Testis (tissue), 5 donors: Measurements from ENCODE around the gene PWWP2B. TPM values are rescaled to one million over a fixed set of nuclear protein-coding genes. Genes with fewer than 3 reads are reported as not detected.

ENCODE experiments used
- DNase-seq: peaks from one replicate; pipeline ENCODE4 v3.0.0-alpha.2; 2019
- H3K27ac ChIP-seq, 2 donors: fragments of 200-600 bp; sonication (generic); one replicate each; pipeline ENCODE4 v1.5.1; 2019
- H3K27me3 ChIP-seq: fragments of 200-600 bp; sonication (generic); one replicate; pipeline ENCODE4 v1.5.1; 2019
- H3K36me3 ChIP-seq: fragments of 200-600 bp; sonication (generic); one replicate; pipeline ENCODE4 v1.5.1; 2017; ENCODE audit warnings: low read depth; ENCODE audit errors: missing control alignments
- H3K4me1 ChIP-seq: fragments of 200-600 bp; sonication (generic); one replicate; pipeline ENCODE4 v1.5.1; 2019
- H3K4me3 ChIP-seq, 2 donors: fragments of 200-600 bp; sonication (generic); one replicate each; pipeline ENCODE4 v1.5.1; 2017 to 2019
- H3K9me3 ChIP-seq: fragments of 200-600 bp; sonication (generic); one replicate; pipeline ENCODE4 v1.5.1; 2017
- POLR2A ChIP-seq: fragments of 450-650 bp; IDR thresholded peaks from one replicate; pipeline ENCODE4 v1.6.1; 2017; ENCODE audit warnings: antibody characterized with exemption, mild to moderate bottlenecking, moderate library complexity
- WGBS, 2 donors: methylation state at CpG; one replicate each; pipeline ENCODE4 v1.1.5; 2018; 5-methylcytosine and 5-hydroxymethylcytosine counted together
- intact Hi-C: fragments of 100-400 bp; cut with DNase I; formaldehyde crosslinking; loops from one replicate; pipeline ENCODE4 v1.15.1; 2023; ENCODE audit warnings: low total_unique reads
- long read RNA-seq, 2 donors: transcript quantifications; one replicate each; lab custom pipeline, GENCODE V29; 2026
- polyA plus RNA-seq: library from polyadenylated mRNA; stranded (reverse); fragments of 350-450 nt; fragmentation: Illumina TruSeq; extraction: RNeasy Lipid Tissue Mini Kit (QIAGEN cat#74804); gene quantifications from one replicate; pipeline ENCODE4 v1.2.3, GENCODE V29; 2014; ENCODE audit warnings: low read depth, low replicate concordance; ENCODE audit not compliant: insufficient read depth
- total RNA-seq, 2 donors: library from RNA; depleted of rRNA; stranded (reverse); fragments of >200 nt; gene quantifications; one replicate each; pipeline ENCODE4 v1.2.3, GENCODE V29; 2016
- TF ChIP-seq, protein P1 (sequence below), 3 experiments: fragments of 450-650 bp in 2 of 3; fragments of 200-600 bp in 1 of 3; sonication (generic) in 1 of 3; IDR thresholded peaks; one replicate each; pipeline ENCODE4 v1.5.1; 2016 to 2019; ENCODE audit warnings: antibody characterized with exemption in 3 of 3, mild to moderate bottlenecking in 2 of 3, moderate library complexity in 1 of 3

PWWP2B gene
- 10 to 100 TPM; 32.6 to 45.1 TPM for total RNA-seq
- 16.0 TPM for polyA plus RNA-seq
- long read RNA-seq, donor 1, partial matches to known transcripts = 0 of 3 reads
- long read RNA-seq, donor 1, other reads (novel, unspliced or antisense) = 0 of 3 reads
- long read RNA-seq, donor 2, partial matches to known transcripts = 0 of 2 reads
- long read RNA-seq, donor 2, other reads (novel, unspliced or antisense) = 0 of 2 reads

DNA sequence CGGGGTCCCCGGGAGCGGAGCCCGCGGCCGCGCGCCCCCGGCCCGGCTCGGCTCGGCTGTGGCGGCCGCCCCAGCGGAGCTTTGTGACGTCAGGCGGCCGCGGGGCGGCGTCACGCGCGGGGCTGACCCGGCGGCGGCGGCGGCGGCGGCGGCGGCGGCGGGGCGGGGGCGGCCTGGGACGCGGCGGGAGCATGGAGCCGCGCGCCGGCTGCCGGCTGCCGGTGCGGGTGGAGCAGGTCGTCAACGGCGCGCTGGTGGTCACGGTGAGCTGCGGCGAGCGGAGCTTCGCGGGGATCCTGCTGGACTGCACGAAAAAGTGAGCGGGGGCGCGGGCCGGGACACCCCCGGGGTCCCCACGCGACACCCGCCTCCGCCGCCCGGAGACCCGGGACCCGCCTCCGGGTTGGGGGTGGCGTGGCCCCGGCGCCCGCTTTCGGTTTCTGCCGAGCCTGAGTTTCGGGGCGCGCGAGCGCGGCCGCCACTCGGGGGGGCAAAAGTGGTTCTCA lies at the start of gene PWWP2B:
PWWP2B (plus strand) TSS at position 165 of the 506 bp plus-strand sequence; CDS start at position 192, 27 bp downstream.
- no peaks in the 10 kb centered on the region for H3K9me3 ChIP-seq
- WGBS, 2 donors = 0% methylated on average over 34 of the region's 86 CpGs; no CpG with 5 or more reads in 1 of the 2 donors
- intact Hi-C loops = no loop called here
- peak within 1 kb of the TSS; percentile 71 to 79 for H3K4me3 ChIP-seq
- H3K4me1 ChIP-seq = peaks cover 19% of the 10 kb centered on the region
- H3K27ac ChIP-seq = peak within 1 kb of the TSS; percentile 89 to 95
- no peaks in the 10 kb centered on the region for H3K27me3 ChIP-seq
- H3K36me3 ChIP-seq = no peaks in the 10 kb centered on the region
- no peak for DNase-seq
- no peak for TF ChIP-seq POLR2A
- TF ChIP-seq, protein P1, sequence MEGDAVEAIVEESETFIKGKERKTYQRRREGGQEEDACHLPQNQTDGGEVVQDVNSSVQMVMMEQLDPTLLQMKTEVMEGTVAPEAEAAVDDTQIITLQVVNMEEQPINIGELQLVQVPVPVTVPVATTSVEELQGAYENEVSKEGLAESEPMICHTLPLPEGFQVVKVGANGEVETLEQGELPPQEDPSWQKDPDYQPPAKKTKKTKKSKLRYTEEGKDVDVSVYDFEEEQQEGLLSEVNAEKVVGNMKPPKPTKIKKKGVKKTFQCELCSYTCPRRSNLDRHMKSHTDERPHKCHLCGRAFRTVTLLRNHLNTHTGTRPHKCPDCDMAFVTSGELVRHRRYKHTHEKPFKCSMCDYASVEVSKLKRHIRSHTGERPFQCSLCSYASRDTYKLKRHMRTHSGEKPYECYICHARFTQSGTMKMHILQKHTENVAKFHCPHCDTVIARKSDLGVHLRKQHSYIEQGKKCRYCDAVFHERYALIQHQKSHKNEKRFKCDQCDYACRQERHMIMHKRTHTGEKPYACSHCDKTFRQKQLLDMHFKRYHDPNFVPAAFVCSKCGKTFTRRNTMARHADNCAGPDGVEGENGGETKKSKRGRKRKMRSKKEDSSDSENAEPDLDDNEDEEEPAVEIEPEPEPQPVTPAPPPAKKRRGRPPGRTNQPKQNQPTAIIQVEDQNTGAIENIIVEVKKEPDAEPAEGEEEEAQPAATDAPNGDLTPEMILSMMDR (IDR thresholded peaks at IDR 0.05) = no peak

DNA sequence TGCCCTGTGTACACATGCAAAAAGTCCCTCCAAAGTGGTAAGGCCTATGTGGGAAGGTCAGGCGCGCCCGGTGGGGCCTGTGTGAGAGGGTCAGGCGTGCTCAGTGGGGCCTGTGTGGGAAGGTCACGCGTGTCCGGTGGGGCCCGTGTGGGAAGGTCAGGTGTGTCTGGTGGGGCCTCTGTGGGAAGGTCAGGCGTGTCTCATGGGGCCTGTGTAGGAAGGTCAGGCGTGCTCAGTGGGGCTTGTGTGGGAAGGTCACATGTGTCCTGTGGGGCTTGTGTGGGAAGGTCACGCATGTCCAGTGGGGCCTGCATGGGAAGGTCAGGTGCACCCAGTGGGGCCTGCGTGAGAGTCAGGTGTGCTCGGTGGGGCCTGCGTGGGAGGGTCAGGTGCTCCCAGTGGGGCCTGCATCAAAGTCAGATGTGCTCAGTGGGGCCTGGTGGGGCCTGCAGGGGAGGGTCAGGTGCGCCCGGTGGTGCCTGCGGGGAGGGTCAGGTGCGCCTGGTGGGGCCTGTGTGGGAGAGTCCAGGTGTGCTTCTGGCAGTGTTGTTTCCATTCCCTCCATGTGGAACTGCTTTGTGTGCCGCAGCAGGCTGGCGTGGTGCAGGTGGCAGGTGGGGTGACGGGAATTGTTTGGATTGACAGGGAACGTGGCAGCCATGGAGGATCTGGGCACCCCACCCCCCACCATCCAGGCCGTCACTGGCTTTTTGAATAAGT lies 49.6 kb upstream of the PWWP2B start:
- no peak for TF ChIP-seq POLR2A
- TF ChIP-seq, protein P1 (IDR thresholded peaks at IDR 0.05) = no peak
- H3K27ac ChIP-seq = no peak overlapping the region
- intact Hi-C loops = no loop called here
- no peaks in the 10 kb centered on the region for H3K9me3 ChIP-seq
- no peaks in the 10 kb centered on the region for H3K27me3 ChIP-seq
- no peak overlapping the region for H3K4me3 ChIP-seq
- no peaks in the 10 kb centered on the region for H3K36me3 ChIP-seq
- WGBS, 2 donors = 91% methylated on average over 17 to 23 of the region's 23 CpGs
- DNase-seq = no peak
- H3K4me1 ChIP-seq = no peaks in the 10 kb centered on the region

DNA sequence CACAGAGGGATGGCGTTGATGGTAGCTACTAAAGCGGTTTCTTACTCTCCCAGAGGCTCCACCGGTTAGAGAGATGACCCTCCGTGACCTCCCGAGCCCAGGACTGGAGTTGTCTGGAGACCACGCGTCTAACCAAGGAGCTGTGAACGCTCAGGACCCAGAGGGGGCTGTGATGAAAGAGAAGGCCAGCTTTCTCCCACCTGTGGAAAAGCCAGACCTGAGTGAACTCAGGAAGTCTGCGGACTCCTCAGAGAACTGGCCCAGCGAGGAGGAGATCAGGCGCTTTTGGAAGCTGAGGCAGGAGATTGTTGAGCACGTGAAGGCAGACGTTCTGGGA lies 49.1 kb upstream of the PWWP2B start:
- Histone ChIP-seq H3K9me3 (no peaks in the 10 kb centered on the region), H3K27me3 (no peaks in the 10 kb centered on the region), H3K4me1 (no peaks in the 10 kb centered on the region), H3K4me3 (no peak overlapping the region), H3K27ac (no peak overlapping the region), H3K36me3 (no peaks in the 10 kb centered on the region)
- 81 to 91% methylated on average over 13 of the region's 13 CpGs for WGBS, 2 donors
- intact Hi-C loops = no loop called here
- DNase-seq = no peak
- no peak for TF ChIP-seq POLR2A
- TF ChIP-seq, protein P1 (IDR thresholded peaks at IDR 0.05) = no peak

DNA sequence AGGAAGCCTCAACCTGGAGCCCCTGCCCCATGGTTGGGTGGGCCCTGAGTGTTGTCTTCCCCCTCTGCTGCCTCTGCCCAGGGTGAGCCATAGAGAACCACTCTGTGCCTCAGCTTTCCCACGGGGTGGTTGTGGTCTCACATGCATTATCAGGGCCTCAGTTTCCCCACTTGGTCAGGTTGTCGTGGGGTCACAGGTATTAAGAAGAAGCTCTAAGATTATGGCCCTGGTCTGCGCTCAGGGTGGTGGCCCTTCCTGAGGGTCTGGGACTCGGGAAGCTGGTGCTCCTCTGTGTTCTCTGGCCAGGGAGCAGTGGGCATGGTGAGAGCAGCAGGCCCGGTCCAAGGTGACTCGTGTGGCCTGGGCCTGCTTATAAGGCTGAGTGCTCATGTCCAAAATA lies 47.2 kb upstream of the PWWP2B start:
- TF ChIP-seq, protein P1 (IDR thresholded peaks at IDR 0.05) = no peak
- no peak for TF ChIP-seq POLR2A
- Histone ChIP-seq H3K4me1 (no peaks in the 10 kb centered on the region), H3K27ac (no peak overlapping the region), H3K27me3 (no peaks in the 10 kb centered on the region), H3K9me3 (no peaks in the 10 kb centered on the region), H3K36me3 (no peaks in the 10 kb centered on the region), H3K4me3 (no peak overlapping the region)
- WGBS, 2 donors = 85 to 94% methylated on average over 4 to 6 of the region's 6 CpGs
- intact Hi-C loops = loop anchor here (10.0 kb wide), 1 partner anchor 125 kb away; no protein-coding TSS in a partner anchor
- DNase-seq = no peak
